UCSD-AML1 (cell line): Measurements from ENCODE around the gene TBX6.
"Not testable (repeated sequence)": the region's sequence is repeated elsewhere in the genome, so short reads cannot be mapped to it uniquely, and the experiment has no call there.

Experiments
- DNase-seq: peaks from one replicate; lab custom pipeline; 2025; ENCODE audit not compliant: unreplicated experiment; lab: John Stamatoyannopoulos, UW

TBX6 gene

GRCh38 chr16:30066761-30067583, 24.8 kb downstream of the TBX6 start:
- no peak for DNase-seq

GRCh38 chr16:30065943-30066760, 25.6 kb downstream of the TBX6 start:
- peak; percentile 61 for DNase-seq

- peak; percentile 99 for DNase-seq
Observed at GRCh38 chr16:30065102-30065942, 26.4 kb downstream of the TBX6 start, which contains the start of gene ALDOA. TSS of gene ALDOA (plus strand) at chr16:30065760. CDS start at chr16:30066898, 1,138 bp downstream.

GRCh38 chr16:30064729-30065101, 27.0 kb downstream of the TBX6 start:
- no peak for DNase-seq

- DNase-seq, result peak; percentile 78
Observed at GRCh38 chr16:30063893-30064728, 27.6 kb downstream of the TBX6 start.

GRCh38 chr16:30063278-30063892, 28.3 kb downstream of the TBX6 start:
- no peak for DNase-seq

- DNase-seq, result no peak
Observed at GRCh38 chr16:30060836-30061554, 30.7 kb downstream of the TBX6 start.

GRCh38 chr16:30060346-30060745, 31.4 kb downstream of the TBX6 start:
- DNase-seq, result no peak

- peak; percentile 65 for DNase-seq
Observed at GRCh38 chr16:30054959-30055553, 36.7 kb downstream of the TBX6 start.

- no peak for DNase-seq
Observed at GRCh38 chr16:30054451-30054850, 37.3 kb downstream of the TBX6 start.

- peak; percentile 41 for DNase-seq
Observed at GRCh38 chr16:30053376-30054015, 38.2 kb downstream of the TBX6 start.

- DNase-seq, result peak; percentile 86
Observed at GRCh38 chr16:30052671-30053372, 38.9 kb downstream of the TBX6 start.

GRCh38 chr16:30051518-30051917, 40.2 kb downstream of the TBX6 start:
- no peak for DNase-seq

- no peak for DNase-seq
Observed at GRCh38 chr16:30049871-30050270, 41.9 kb downstream of the TBX6 start.

- DNase-seq, result no peak
Observed at GRCh38 chr16:30046588-30046987, 45.1 kb downstream of the TBX6 start.

GRCh38 chr16:30046178-30046577, 45.5 kb downstream of the TBX6 start:
- no peak for DNase-seq

- no peak for DNase-seq
Observed at GRCh38 chr16:30041841-30042240, 49.9 kb downstream of the TBX6 start.

- DNase-seq, result not testable (repeated sequence)
Observed at GRCh38 chr16:30040690-30041089, 51.0 kb downstream of the TBX6 start.
